H1 (cell line): Measurements from ENCODE around the gene EMP3. TPM values are rescaled to one million over a fixed set of nuclear protein-coding genes. Genes with fewer than 3 reads are reported as not detected.

Experiments
- ASH2L ChIP-seq: fragments of 200-600, 300-600 bp; sonication (generic); IDR thresholded peaks from one replicate; pipeline ENCODE4 v1.7.1; 2017; ENCODE audit warnings: low read length
- CTBP2 ChIP-seq: IDR thresholded peaks from 2 replicates; pipeline ENCODE4 v1.7.0; 2011; ENCODE audit warnings: borderline replicate concordance, mild to moderate bottlenecking, moderate library complexity, mixed read lengths, low read length; ENCODE audit not compliant: insufficient read depth, insufficient read length
- MAFK ChIP-seq: IDR thresholded peaks from 2 replicates; pipeline ENCODE4 v1.6.1; 2012; ENCODE audit warnings: low read depth, mild to moderate bottlenecking, improper control_type of control experiment, low read length
- SIN3A ChIP-seq, 2 experiments: IDR thresholded peaks in 1 of 2; conservative IDR thresholded peaks in 1 of 2; 2 replicates each; pipeline ENCODE4 v1.6.1; 2011 to 2012; ENCODE audit warnings: low read length in 2 of 2, improper control_type of control experiment in 1 of 2, low read depth in 1 of 2, mild to moderate bottlenecking in 1 of 2
- TAF7 ChIP-seq: optimal IDR thresholded peaks from 2 replicates; pipeline ENCODE3; 2011; ENCODE audit warnings: low read depth, mild to moderate bottlenecking, inconsistent platforms, low read length, moderate library complexity, borderline replicate concordance
- polyA plus RNA-seq, 7 experiments: library from polyadenylated mRNA; depleted of rRNA in 3 of 7; stranded (reverse) in 5 of 7; unstranded in 2 of 7; fragments of >200 nt in 5 of 7; fragments of 200-250 nt in 2 of 7; gene quantifications; 1 replicate in 5 of 7; 2 replicates in 1 of 7; 4 replicates in 1 of 7; pipeline versions ENCODE4 v1.2.1 to v1.2.3, GENCODE V29; 2011 to 2013; ENCODE audit warnings: missing spikeins in 2 of 7, mixed read lengths in 2 of 7
- total RNA-seq: library from RNA; stranded (reverse); fragmentation: NEBNext Ultra II Directional; extraction: Animal tissue kit (Norgen Biotek cat#: 25700); gene quantifications from 2 replicates; pipeline ENCODE4 v1.2.1, GENCODE V29; 2021

The EMP3 gene
- total and polyA plus RNA-seq, 2 of the 8 experiments (the other 6 are each of a cell fraction or from before 2014, with no cell fraction given): 18.4 to 87.8 TPM

DNA sequence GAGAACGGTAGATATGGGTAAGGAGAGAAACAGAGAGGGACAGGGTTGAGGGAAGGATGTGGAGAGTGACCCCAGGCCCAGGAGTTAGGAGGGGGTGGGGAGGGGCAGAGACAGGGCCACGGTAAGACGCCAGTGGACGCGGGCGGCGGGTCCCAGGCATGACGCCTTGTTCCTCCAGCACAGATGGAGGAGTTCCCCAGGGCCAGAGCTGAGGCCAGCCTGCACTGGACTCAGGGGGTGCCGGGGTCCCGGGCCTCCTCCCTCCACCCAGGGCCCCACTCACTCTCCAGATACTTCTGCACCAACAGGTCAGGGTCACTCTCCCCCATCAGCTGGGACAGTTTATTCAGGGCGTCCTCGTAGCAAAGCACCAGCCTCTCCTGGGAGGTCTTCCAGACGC lies 22.0 kb upstream of the EMP3 start (continued):
- TF ChIP-seq ASH2L (no peak), MAFK (no peak), CTBP2 (no peak), TAF7 (no peak), SIN3A (conservative IDR thresholded peaks at IDR 0.05 in 1 of 2, IDR thresholded peaks at IDR 0.05 in 1 of 2; ENCODE audit: low read depth in 1 of 2, low read length in 2 of 2) (no peak)
- TF ChIP-seq, all 59 proteins: peak for 0
